Osteoblast (primary cell): Measurements from ENCODE around the gene CLSTN2. TPM values are rescaled to one million over a fixed set of nuclear protein-coding genes. Genes with fewer than 3 reads are reported as not detected.

Experiments
- DNase-seq: peaks from one replicate; pipeline ENCODE4 v3.0.0; 2011; ENCODE audit warnings: low spot score, mixed read lengths; ENCODE audit not compliant: insufficient read length; ENCODE audit errors: missing footprints
- H2AFZ ChIP-seq: 2 replicates; pipeline ENCODE4 v1.6.0; 2011; ENCODE audit warnings: mild to moderate bottlenecking, low read length
- H3K27ac ChIP-seq: 2 replicates; pipeline ENCODE4 v1.5.1; 2011; ENCODE audit warnings: mild to moderate bottlenecking, low read depth, low read length, moderate library complexity
- H3K27me3 ChIP-seq: 2 replicates; pipeline ENCODE4 v1.6.0; 2012; ENCODE audit warnings: mild to moderate bottlenecking, control low read depth, inconsistent platforms, low read length, moderate library complexity; ENCODE audit not compliant: insufficient read depth
- H3K36me3 ChIP-seq: 2 replicates; pipeline ENCODE4 v1.5.1; 2011; ENCODE audit warnings: mild to moderate bottlenecking, low read length, control low read depth, moderate library complexity; ENCODE audit not compliant: insufficient read depth
- H3K4me1 ChIP-seq: 2 replicates; pipeline ENCODE4 v1.5.1; 2011; ENCODE audit warnings: mild to moderate bottlenecking, low read length, control low read depth, moderate library complexity; ENCODE audit not compliant: insufficient read depth
- H3K4me2 ChIP-seq: 2 replicates; pipeline ENCODE4 v1.6.0; 2011; ENCODE audit warnings: mild to moderate bottlenecking, low read length; ENCODE audit not compliant: insufficient read depth
- H3K4me3 ChIP-seq: fragments of 200-600 bp; sonication (generic); 3 replicates; pipeline ENCODE4 v1.5.1; 2012; ENCODE audit warnings: mild to moderate bottlenecking, low read length, inconsistent platforms; ENCODE audit not compliant: insufficient read depth
- H3K79me2 ChIP-seq: 2 replicates; pipeline ENCODE4 v1.6.0; 2012; ENCODE audit warnings: mild to moderate bottlenecking, low read length, control low read depth, inconsistent platforms; ENCODE audit not compliant: insufficient read depth
- H3K9me3 ChIP-seq: 2 replicates; pipeline ENCODE4 v1.5.1; 2011; ENCODE audit warnings: low read depth, low read length, control low read depth
- H4K20me1 ChIP-seq: 2 replicates; pipeline ENCODE4 v1.6.0; 2012; ENCODE audit warnings: mild to moderate bottlenecking, low read length, control low read depth; ENCODE audit not compliant: insufficient read depth
- CTCF ChIP-seq: IDR thresholded peaks from 2 replicates; pipeline ENCODE4 v1.5.1; 2011; ENCODE audit warnings: mild to moderate bottlenecking, low read depth, low read length, moderate library complexity; ENCODE audit errors: extremely low read depth
- total RNA-seq: library from RNA; depleted of rRNA; stranded (reverse); fragments of >200 nt; gene quantifications from 2 replicates; pipeline ENCODE4 v1.2.3, GENCODE V29; 2012

The CLSTN2 gene
- total RNA-seq, 1 donor: under 0.01 TPM

GRCh38 chr3:140199008-140199407, 264.0 kb downstream of the CLSTN2 start:
- DNase-seq: no peak
- Histone ChIP-seq H3K9me3 (no peaks in the 10 kb centered on the region), H4K20me1 (no peaks in the 10 kb centered on the region), H3K79me2 (no peaks in the 10 kb centered on the region), H3K27me3 (peaks cover 6% of the 10 kb centered on the region), H3K36me3 (no peaks in the 10 kb centered on the region), H3K4me1 (no peaks in the 10 kb centered on the region), H2AFZ (no peak overlapping the region), H3K4me2 (no peak overlapping the region), H3K4me3 (no peak overlapping the region), H3K27ac (no peak overlapping the region)
- TF ChIP-seq CTCF: no peak

GRCh38 chr3:140199743-140200142, 264.8 kb downstream of the CLSTN2 start:
- Histone ChIP-seq H3K4me2 (no peak overlapping the region), H3K79me2 (no peaks in the 10 kb centered on the region), H4K20me1 (no peaks in the 10 kb centered on the region), H3K9me3 (no peaks in the 10 kb centered on the region), H3K27ac (no peak overlapping the region), H3K27me3 (peaks cover 5% of the 10 kb centered on the region), H3K4me1 (no peaks in the 10 kb centered on the region), H3K4me3 (no peak overlapping the region), H3K36me3 (no peaks in the 10 kb centered on the region), H2AFZ (no peak overlapping the region)
- no peak for TF ChIP-seq CTCF
- no peak for DNase-seq

- no peak overlapping the region for H3K4me2 ChIP-seq
- H3K27ac ChIP-seq: no peak overlapping the region
- H4K20me1 ChIP-seq: no peaks in the 10 kb centered on the region
- H3K79me2 ChIP-seq: no peaks in the 10 kb centered on the region
- H3K4me3 ChIP-seq: no peak overlapping the region
- no peak overlapping the region for H2AFZ ChIP-seq
- H3K36me3 ChIP-seq: no peaks in the 10 kb centered on the region
- no peak for TF ChIP-seq CTCF
- H3K4me1 ChIP-seq: no peaks in the 10 kb centered on the region
- no peak for DNase-seq
- no peaks in the 10 kb centered on the region for H3K9me3 ChIP-seq
- H3K27me3 ChIP-seq: no peaks in the 10 kb centered on the region
These were observed 268.5 kb downstream of the CLSTN2 start for GRCh38 chr3:140203510-140203909.

- no peak overlapping the region for H3K4me3 ChIP-seq
These were observed 269.4 kb downstream of the CLSTN2 start for GRCh38 chr3:140204271-140204984.

More at GRCh38 chr3:140204271-140204984, 269.4 kb downstream of the CLSTN2 start:
- no peak for DNase-seq
- no peaks in the 10 kb centered on the region for H3K36me3 ChIP-seq
- no peak overlapping the region for H2AFZ ChIP-seq
- no peaks in the 10 kb centered on the region for H3K9me3 ChIP-seq
- H3K27ac ChIP-seq: no peak overlapping the region
- H3K79me2 ChIP-seq: no peaks in the 10 kb centered on the region
- H3K27me3 ChIP-seq: no peaks in the 10 kb centered on the region
- TF ChIP-seq CTCF: no peak
- H3K4me1 ChIP-seq: no peaks in the 10 kb centered on the region
- no peaks in the 10 kb centered on the region for H4K20me1 ChIP-seq
- H3K4me2 ChIP-seq: no peak overlapping the region
